Activated CD4-positive, alpha-beta T cell treated with anti-CD3 and anti-CD28 coated beads, Interleukin-2, amount 10 ng/mL, durations not matched to agents 24 days and 14 days (primary cell): Measurements from ENCODE around the gene GPR173. TPM values are rescaled to one million over a fixed set of nuclear protein-coding genes. Genes with fewer than 3 reads are reported as not detected.
A peak's percentile ranks its signal among the peaks of the same experiment; 100 is the strongest.

ENCODE experiments used
- DNase-seq: peaks from one replicate; pipeline ENCODE4 v3.0.0; 2022
- H3K27ac Mint-ChIP-seq: one replicate; pipeline ENCODE4 v1.8.0; 2022; ENCODE audit warnings: mild to moderate bottlenecking, mixed read lengths
- H3K27me3 Mint-ChIP-seq: one replicate; pipeline ENCODE4 v1.8.0; 2022; ENCODE audit warnings: mixed read lengths
- H3K36me3 Mint-ChIP-seq: one replicate; pipeline ENCODE4 v1.8.0; 2022; ENCODE audit warnings: low read depth, mild to moderate bottlenecking, mixed read lengths
- H3K4me1 Mint-ChIP-seq: one replicate; pipeline ENCODE4 v1.8.0; 2021; ENCODE audit warnings: mixed read lengths
- H3K4me3 Mint-ChIP-seq: one replicate; pipeline ENCODE4 v1.8.0; 2022; ENCODE audit warnings: mild to moderate bottlenecking, moderate library complexity, mixed read lengths
- H3K9me3 Mint-ChIP-seq: one replicate; pipeline ENCODE4 v1.8.0; 2021; ENCODE audit warnings: mixed read lengths
- intact Hi-C: fragments of 100-400 bp; cut with micrococcal nuclease; formaldehyde crosslinking; loops from one replicate; pipeline ENCODE4 v1.15.1; 2023
- total RNA-seq: library from RNA; stranded (reverse); gene quantifications from 2 replicates; pipeline ENCODE4 v1.2.3, GENCODE V29; 2022

The GPR173 gene
- total RNA-seq, 1 donor from 2014 or later: not detected

- Mint-ChIP-seq H3K27ac (no peak overlapping the region), H3K27me3 (peaks cover 6% of the 10 kb centered on the region), H3K4me3 (no peak overlapping the region), H3K4me1 (no peaks in the 10 kb centered on the region), H3K9me3 (no peaks in the 10 kb centered on the region), H3K36me3 (no peaks in the 10 kb centered on the region)
- DNase-seq: no peak
- intact Hi-C loops: no loop called here
Observed at GRCh38 chrX:53039236-53039635, 9.4 kb upstream of the GPR173 start.

- DNase-seq: no peak
- H3K36me3 Mint-ChIP-seq: no peaks in the 10 kb centered on the region
- H3K4me3 Mint-ChIP-seq: no peak overlapping the region
- intact Hi-C loops: no loop called here
- H3K27me3 Mint-ChIP-seq: peaks cover 9% of the 10 kb centered on the region
- no peak overlapping the region for H3K27ac Mint-ChIP-seq
- H3K4me1 Mint-ChIP-seq: no peaks in the 10 kb centered on the region
- no peaks in the 10 kb centered on the region for H3K9me3 Mint-ChIP-seq
Observed at GRCh38 chrX:53044995-53045394, 3.6 kb upstream of the GPR173 start.

GRCh38 chrX:53047228-53047627, 1.4 kb upstream of the GPR173 start:
- no peaks in the 10 kb centered on the region for H3K4me1 Mint-ChIP-seq
- no peaks in the 10 kb centered on the region for H3K9me3 Mint-ChIP-seq
- H3K4me3 Mint-ChIP-seq: no peak overlapping the region
- intact Hi-C loops: no loop called here
- H3K36me3 Mint-ChIP-seq: no peaks in the 10 kb centered on the region
- no peak for DNase-seq
- H3K27ac Mint-ChIP-seq: no peak overlapping the region
- H3K27me3 Mint-ChIP-seq: peaks cover 9% of the 10 kb centered on the region

GRCh38 chrX:53049127-53049517, 533 bp downstream of the GPR173 start:
- no peaks in the 10 kb centered on the region for H3K9me3 Mint-ChIP-seq
- no peaks in the 10 kb centered on the region for H3K36me3 Mint-ChIP-seq
- H3K4me1 Mint-ChIP-seq: peaks cover 2% of the 10 kb centered on the region
- H3K27ac Mint-ChIP-seq: no peak overlapping the region
- no peak for DNase-seq
- intact Hi-C loops: no loop called here
- H3K4me3 Mint-ChIP-seq: no peak overlapping the region
- H3K27me3 Mint-ChIP-seq: peaks cover 9% of the 10 kb centered on the region

- peaks cover 2% of the 10 kb centered on the region for H3K4me1 Mint-ChIP-seq
- no peaks in the 10 kb centered on the region for H3K9me3 Mint-ChIP-seq
- no peak overlapping the region for H3K4me3 Mint-ChIP-seq
- no peak for DNase-seq
- H3K27ac Mint-ChIP-seq: no peak overlapping the region
- H3K36me3 Mint-ChIP-seq: no peaks in the 10 kb centered on the region
- H3K27me3 Mint-ChIP-seq: peaks cover 9% of the 10 kb centered on the region
- intact Hi-C loops: no loop called here
Observed at GRCh38 chrX:53050841-53051240, 2.3 kb downstream of the GPR173 start.

- Mint-ChIP-seq H3K4me1 (peaks cover 2% of the 10 kb centered on the region), H3K36me3 (no peaks in the 10 kb centered on the region), H3K27me3 (no peaks in the 10 kb centered on the region), H3K9me3 (no peaks in the 10 kb centered on the region), H3K4me3 (no peak overlapping the region), H3K27ac (no peak overlapping the region)
- DNase-seq: no peak
- intact Hi-C loops: no loop called here
Observed at GRCh38 chrX:53055244-53055849, 6.8 kb downstream of the GPR173 start.

- no peaks in the 10 kb centered on the region for H3K27me3 Mint-ChIP-seq
- H3K36me3 Mint-ChIP-seq: no peaks in the 10 kb centered on the region
- H3K4me3 Mint-ChIP-seq: no peak overlapping the region
- DNase-seq: no peak
- intact Hi-C loops: no loop called here
- H3K9me3 Mint-ChIP-seq: no peaks in the 10 kb centered on the region
- no peak overlapping the region for H3K27ac Mint-ChIP-seq
- H3K4me1 Mint-ChIP-seq: peaks cover 2% of the 10 kb centered on the region
Observed at GRCh38 chrX:53056292-53056691, 7.7 kb downstream of the GPR173 start.

- no peak overlapping the region for H3K4me3 Mint-ChIP-seq
- H3K4me1 Mint-ChIP-seq: no peaks in the 10 kb centered on the region
- no peak for DNase-seq
- no peaks in the 10 kb centered on the region for H3K9me3 Mint-ChIP-seq
- H3K36me3 Mint-ChIP-seq: no peaks in the 10 kb centered on the region
- H3K27me3 Mint-ChIP-seq: peaks cover 3% of the 10 kb centered on the region
- intact Hi-C loops: no loop called here
- H3K27ac Mint-ChIP-seq: no peak overlapping the region
Observed at GRCh38 chrX:53065104-53065503, 16.5 kb downstream of the GPR173 start.

- H3K27ac Mint-ChIP-seq: no peak overlapping the region
- H3K4me1 Mint-ChIP-seq: peaks cover 18% of the 10 kb centered on the region
- DNase-seq: no peak
- H3K27me3 Mint-ChIP-seq: peaks cover 3% of the 10 kb centered on the region
- no peaks in the 10 kb centered on the region for H3K9me3 Mint-ChIP-seq
- intact Hi-C loops: loop anchor here (1.0 kb wide), 3 partner anchors 11 to 22 kb away; partner anchors contain the start of gene TSPYL2
- H3K36me3 Mint-ChIP-seq: no peaks in the 10 kb centered on the region
- no peak overlapping the region for H3K4me3 Mint-ChIP-seq
Observed at GRCh38 chrX:53071064-53071463, 22.5 kb downstream of the GPR173 start.

- Mint-ChIP-seq H3K27me3 (peaks cover 3% of the 10 kb centered on the region), H3K9me3 (no peaks in the 10 kb centered on the region), H3K36me3 (no peaks in the 10 kb centered on the region), H3K4me1 (peaks cover 18% of the 10 kb centered on the region), H3K27ac (peak overlapping the region; percentile 70), H3K4me3 (peak overlapping the region; percentile 83)
- peak; percentile 89 for DNase-seq
- intact Hi-C loops: loop anchor here (1.0 kb wide), 3 partner anchors 10 to 21 kb away; partner anchors contain the start of gene TSPYL2
Observed at GRCh38 chrX:53071604-53072417, 23.2 kb downstream of the GPR173 start.

GRCh38 chrX:53072418-53073114, 24.0 kb downstream of the GPR173 start:
- H3K9me3 Mint-ChIP-seq: no peaks in the 10 kb centered on the region

GRCh38 chrX:53073115-53073586, 24.6 kb downstream of the GPR173 start:
- intact Hi-C loops: no loop called here
- no peak for DNase-seq
- Mint-ChIP-seq H3K4me3 (peak overlapping the region; percentile 45), H3K9me3 (no peaks in the 10 kb centered on the region), H3K4me1 (peaks cover 18% of the 10 kb centered on the region), H3K27ac (peak overlapping the region; percentile 40), H3K27me3 (no peaks in the 10 kb centered on the region), H3K36me3 (no peaks in the 10 kb centered on the region)

More at GRCh38 chrX:53072418-53073114, 24.0 kb downstream of the GPR173 start:
- intact Hi-C loops: no loop called here
- Mint-ChIP-seq H3K4me3 (peak overlapping the region; percentile 83), H3K27me3 (no peaks in the 10 kb centered on the region), H3K36me3 (no peaks in the 10 kb centered on the region), H3K4me1 (peaks cover 18% of the 10 kb centered on the region), H3K27ac (peak overlapping the region; percentile 70)
- DNase-seq: no peak

GRCh38 chrX:53075011-53075410, 26.4 kb downstream of the GPR173 start:
- Mint-ChIP-seq H3K9me3 (no peaks in the 10 kb centered on the region), H3K4me3 (no peak overlapping the region), H3K4me1 (peaks cover 20% of the 10 kb centered on the region), H3K27ac (no peak overlapping the region), H3K36me3 (no peaks in the 10 kb centered on the region), H3K27me3 (no peaks in the 10 kb centered on the region)
- intact Hi-C loops: no loop called here
- peak; percentile 61 for DNase-seq

- Mint-ChIP-seq H3K4me3 (no peak overlapping the region), H3K4me1 (peaks cover 23% of the 10 kb centered on the region), H3K36me3 (no peaks in the 10 kb centered on the region), H3K27ac (peak overlapping the region; percentile 2), H3K9me3 (no peaks in the 10 kb centered on the region), H3K27me3 (no peaks in the 10 kb centered on the region)
- no peak for DNase-seq
- intact Hi-C loops: no loop called here
Observed at GRCh38 chrX:53076671-53077070, 28.1 kb downstream of the GPR173 start.
